A549 (cell line): ENCODE results near the gene KDM4B. TPM values are rescaled to one million over a fixed set of nuclear protein-coding genes. Genes with fewer than 3 reads are reported as not detected.
A peak's percentile ranks its signal among the peaks of the same experiment; 100 is the strongest.

Experiments used
- ATAC-seq, 2 experiments: fragments of 200-7000 bp in 1 of 2; fragments of >200 bp in 1 of 2; cut with Nextera tagmentation in 1 of 2; cut with Tn5 transposase in 1 of 2; 3 replicates each; pipeline versions ENCODE4 v1.8.0 to v1.9.1; 2018 to 2020; ENCODE audit warnings: mild to moderate bottlenecking in 1 of 2, moderate library complexity in 1 of 2
- CTCF ChIA-PET: fragments of 300-600 bp; sonication (Branson Sonifier 250); formaldehyde crosslinking; extraction: SDS; loops from one replicate; lab custom pipeline; 2021; ENCODE audit warnings: antibody characterized with exemption, inconsistent platforms; lab: Yijun Ruan, JAX
- POLR2A ChIA-PET: fragments of 350-600 bp; formaldehyde crosslinking; extraction: SDS; loops from one replicate; lab custom pipeline; 2021; ENCODE audit warnings: antibody characterized with exemption, inconsistent platforms; lab: Yijun Ruan, JAX
- DNase-seq, 2 experiments: peaks; one replicate each; pipeline versions ENCODE4 v3.0.0 to v3.0.0-alpha.2; 2011 to 2016; ENCODE audit warnings: low read depth in 1 of 2, low spot score in 1 of 2
- FAIRE-seq: peaks from 2 replicates; lab custom pipeline; 2011; peaks lifted over from hg19 to GRCh38; lab: Jason Lieb, UNC
- H3K27ac ChIP-seq, 2 experiments: fragments of >200 bp; sonication (Bioruptor Twin); formaldehyde crosslinking; 3 replicates each; pipeline ENCODE4 v1.5.1; 2016 to 2017
- H3K4me1 ChIP-seq: fragments of >200 bp; sonication (Bioruptor Twin); formaldehyde crosslinking; 3 replicates; pipeline ENCODE4 v1.6.1; 2016
- H3K4me2 ChIP-seq: fragments of >200 bp; sonication (Bioruptor Twin); formaldehyde crosslinking; 3 replicates; pipeline ENCODE4 v1.6.1; 2016
- H3K4me3 ChIP-seq: fragments of >200 bp; sonication (Bioruptor Twin); formaldehyde crosslinking; 3 replicates; pipeline ENCODE4 v1.5.1; 2016
- H3K9me3 ChIP-seq: fragments of >200 bp; sonication (Bioruptor Twin); formaldehyde crosslinking; 3 replicates; pipeline ENCODE4 v1.6.1; 2016
- ATOH8 ChIP-seq: fragments of 250-450 bp; sonication (Bioruptor Pico); IDR thresholded peaks from 2 replicates; pipeline ENCODE4 v1.5.0; 2020; ENCODE audit warnings: low read depth, mild to moderate bottlenecking, moderate library complexity
- CEBPB ChIP-seq, 2 experiments: fragments of >200 bp in 1 of 2; sonication (Bioruptor Twin) in 1 of 2; formaldehyde crosslinking in 1 of 2; IDR thresholded peaks; 2 replicates each; pipeline ENCODE4 v1.6.1; 2012 to 2016
- CHD2 ChIP-seq: fragments of 150-350 bp; IDR thresholded peaks from 2 replicates; pipeline ENCODE4 v1.6.1; 2014; ENCODE audit warnings: low read length; ENCODE audit not compliant: partially characterized antibody
- CHD4 ChIP-seq: fragments of 200-600 bp; sonication (generic); IDR thresholded peaks from 2 replicates; pipeline ENCODE4 v1.6.1; 2016; ENCODE audit warnings: antibody characterized with exemption, mild to moderate bottlenecking, borderline replicate concordance
- ELK1 ChIP-seq: fragments of 150-350 bp; IDR thresholded peaks from 2 replicates; pipeline ENCODE4 v1.6.1; 2014; ENCODE audit warnings: low read depth, mild to moderate bottlenecking, low read length
- EP300 ChIP-seq, 2 experiments: fragments of >200 bp; sonication (Bioruptor Twin); formaldehyde crosslinking; IDR thresholded peaks; 2 replicates in 1 of 2; 3 replicates in 1 of 2; pipeline ENCODE4 v1.6.1; 2016 to 2017
- FOXS1 ChIP-seq: fragments of 250-450 bp; sonication (Bioruptor Pico); IDR thresholded peaks from 2 replicates; pipeline ENCODE4 v1.5.0; 2020; ENCODE audit warnings: mild to moderate bottlenecking, moderate library complexity
- HES2 ChIP-seq: fragments of >200 bp; sonication (Bioruptor Twin); formaldehyde crosslinking; IDR thresholded peaks from 2 replicates; pipeline ENCODE4 v1.6.1; 2016
- HMGXB4 ChIP-seq: fragments of 250-450 bp; sonication (Bioruptor Pico); IDR thresholded peaks from 2 replicates; pipeline ENCODE4 v1.5.0; 2021; ENCODE audit warnings: mild to moderate bottlenecking, moderate library complexity, borderline replicate concordance
- HOXA7 ChIP-seq: fragments of 250-450 bp; sonication (Bioruptor Pico); IDR thresholded peaks from 2 replicates; pipeline ENCODE4 v1.5.0; 2020; ENCODE audit warnings: mild to moderate bottlenecking, moderate library complexity
- JUN ChIP-seq, 2 experiments: fragments of >200 bp; sonication (Bioruptor Twin); formaldehyde crosslinking; IDR thresholded peaks; 2 replicates in 1 of 2; 3 replicates in 1 of 2; pipeline ENCODE4 v1.6.1; 2016 to 2017
- JUNB ChIP-seq: fragments of >200 bp; sonication (Bioruptor Twin); formaldehyde crosslinking; IDR thresholded peaks from 2 replicates; pipeline ENCODE4 v1.6.1; 2016
- KDM1A ChIP-seq: fragments of 200-600 bp; sonication (generic); IDR thresholded peaks from 2 replicates; pipeline ENCODE4 v1.6.1; 2016; ENCODE audit warnings: low read depth, mild to moderate bottlenecking
- MAFK ChIP-seq: fragments of 450-650 bp; IDR thresholded peaks from 2 replicates; pipeline ENCODE4 v1.6.1; 2014; ENCODE audit not compliant: partially characterized antibody
- MAX ChIP-seq: IDR thresholded peaks from 2 replicates; pipeline ENCODE4 v1.6.1; 2012
- NFE2L2 ChIP-seq: fragments of 150-350 bp; conservative IDR thresholded peaks from 2 replicates; pipeline ENCODE4 v1.6.1; 2014; ENCODE audit warnings: low read length
- NPAS2 ChIP-seq: fragments of 250-450 bp; sonication (Bioruptor Pico); IDR thresholded peaks from 2 replicates; pipeline ENCODE4 v1.8.0; 2022; ENCODE audit warnings: mild to moderate bottlenecking, moderate library complexity, borderline replicate concordance
- PHF8 ChIP-seq: fragments of 200-600 bp; sonication (generic); IDR thresholded peaks from 2 replicates; pipeline ENCODE4 v1.6.1; 2016; ENCODE audit warnings: low read depth, mild to moderate bottlenecking, antibody characterized with exemption, moderate library complexity, borderline replicate concordance
- RARB ChIP-seq: fragments of 250-450 bp; sonication (Bioruptor Pico); IDR thresholded peaks from 2 replicates; pipeline ENCODE4 v1.8.0; 2021; ENCODE audit warnings: mild to moderate bottlenecking, moderate library complexity
- REST ChIP-seq: fragments of 200-600 bp; sonication (generic); IDR thresholded peaks from 2 replicates; pipeline ENCODE4 v1.6.1; 2016; ENCODE audit warnings: antibody characterized with exemption, mild to moderate bottlenecking, moderate library complexity
- RFX5 ChIP-seq: fragments of 450-650 bp; IDR thresholded peaks from 2 replicates; pipeline ENCODE4 v1.7.1; 2014; ENCODE audit warnings: antibody characterized with exemption, mild to moderate bottlenecking, moderate library complexity
- RNF2 ChIP-seq: fragments of 200-600 bp; sonication (generic); IDR thresholded peaks from 2 replicates; pipeline ENCODE4 v1.6.1; 2016; ENCODE audit warnings: low read depth, mild to moderate bottlenecking, antibody characterized with exemption, moderate library complexity, borderline replicate concordance
- SMC3 ChIP-seq: fragments of >200 bp; sonication (Bioruptor Twin); formaldehyde crosslinking; IDR thresholded peaks from 3 replicates; pipeline ENCODE4 v1.6.1; 2018; ENCODE audit warnings: inconsistent platforms
- SREBF2 ChIP-seq: fragments of 450-650 bp; IDR thresholded peaks from 2 replicates; pipeline ENCODE4 v1.6.1; 2014; ENCODE audit warnings: mild to moderate bottlenecking, moderate library complexity
- TP53 ChIP-seq: fragments of 250-450 bp; sonication (Bioruptor Pico); IDR thresholded peaks from 2 replicates; pipeline ENCODE4 v1.5.0; 2021; ENCODE audit warnings: mild to moderate bottlenecking, moderate library complexity
- ZC3H11A ChIP-seq: fragments of 450-650 bp; IDR thresholded peaks from 2 replicates; pipeline ENCODE4 v1.6.1; 2014; ENCODE audit warnings: antibody characterized with exemption, mild to moderate bottlenecking
- ZFP36 ChIP-seq: fragments of 450-650 bp; IDR thresholded peaks from 2 replicates; pipeline ENCODE4 v1.6.1; 2014; ENCODE audit warnings: borderline replicate concordance; ENCODE audit not compliant: partially characterized antibody
- ZNF302 ChIP-seq: fragments of 250-450 bp; sonication (Bioruptor Pico); IDR thresholded peaks from 2 replicates; pipeline ENCODE4 v1.9.0; 2021; ENCODE audit warnings: inconsistent platforms, mild to moderate bottlenecking, moderate library complexity
- ZSCAN20 ChIP-seq: fragments of 250-450 bp; sonication (Bioruptor Pico); IDR thresholded peaks from 2 replicates; pipeline ENCODE4 v1.8.0; 2022; ENCODE audit warnings: mild to moderate bottlenecking, moderate library complexity
- WGBS: methylation state at CpG from one replicate; pipeline ENCODE4 v1.1.6; 2017; ENCODE audit errors: missing lambda C conversion rate; 5-methylcytosine and 5-hydroxymethylcytosine counted together
- polyA plus RNA-seq, 4 experiments: library from polyadenylated mRNA; depleted of rRNA in 3 of 4; stranded (reverse); fragments of >200 nt; fragmentation: RNase III in 1 of 4; extraction: RNeasy Plus Mini Kit Qiagen cat#74134 plus additional on column Dnase treatment in 1 of 4; gene quantifications; 2 replicates in 3 of 4; 3 replicates in 1 of 4; pipeline ENCODE4 v1.2.3, GENCODE V29; 2011 to 2017

The KDM4B gene
- polyA plus RNA-seq, 2 of the 4 experiments (the other 2 are of a cell fraction), result 3.0 to 4.6 TPM

- 86% methylated on average over 5 of the region's 5 CpGs for WGBS
- H3K4me2 ChIP-seq, result no peak overlapping the region
- TF ChIP-seq NFE2L2 (no peak), ZNF302 (no peak), PHF8 (no peak), KDM1A (no peak), SREBF2 (no peak), CEBPB (IDR thresholded peaks at IDR 0.05) (no peak), ELK1 (no peak), JUNB (no peak), HES2 (no peak), EP300 (IDR thresholded peaks at IDR 0.05) (no peak), HOXA7 (no peak), RARB (no peak), JUN (IDR thresholded peaks at IDR 0.05) (no peak), ZSCAN20 (no peak), CHD2 (no peak)
- FAIRE-seq (no peak), ATAC-seq (peak in 1 of 2 experiments; percentile 49; a peak in 3 of 6 replicates), DNase-seq (peak in 1 of 2 experiments; percentile 34)
- no peak overlapping the region for H3K4me3 ChIP-seq
- H3K4me1 ChIP-seq, result no peaks in the 10 kb centered on the region
- ChIA-PET CTCF (interaction anchor here (6.6 kb wide), 1 partner anchor 14 kb away, joined by 41 read pairs; no protein-coding TSS in a partner anchor), POLR2A (no interaction called here)
- no peak overlapping the region for H3K27ac ChIP-seq
- no peaks in the 10 kb centered on the region for H3K9me3 ChIP-seq
Observed at GRCh38 chr19:5017235-5017634, 48.3 kb downstream of the KDM4B start.

- POLR2A ChIA-PET, result no interaction called here
- CTCF ChIA-PET, result interaction anchor here (6.6 kb wide), 1 partner anchor 13 kb away, joined by 41 read pairs; no protein-coding TSS in a partner anchor
- DNase-seq, result no peak
- TF ChIP-seq RNF2 (no peak), CHD4 (no peak), SMC3 (no peak), KDM1A (no peak), TP53 (CRISPR knock-in tag) (no peak), ZFP36 (no peak), NPAS2 (CRISPR knock-in tag) (no peak), JUNB (no peak), ZC3H11A (no peak), ZSCAN20 (no peak), MAX (no peak), REST (no peak), HES2 (no peak), ATOH8 (CRISPR knock-in tag) (no peak), SREBF2 (no peak), RFX5 (no peak), MAFK (no peak), FOXS1 (no peak), HMGXB4 (CRISPR knock-in tag) (no peak)
Observed at GRCh38 chr19:5018224-5019015, 49.5 kb downstream of the KDM4B start.

More at GRCh38 chr19:5018224-5019015, 49.5 kb downstream of the KDM4B start:
- Histone ChIP-seq H3K4me3 (no peak overlapping the region), H3K9me3 (no peaks in the 10 kb centered on the region), H3K27ac (no peak overlapping the region), H3K4me2 (no peak overlapping the region), H3K4me1 (no peaks in the 10 kb centered on the region)
- FAIRE-seq (no peak), ATAC-seq (no peak)
- 85% methylated on average over 11 of the region's 16 CpGs for WGBS
